CD4-positive, alpha-beta T cell treated with Interleukin-10 for 1 hour (primary cell): Measurements from ENCODE around the gene BCL2.
"Not testable (repeated sequence)": the region's sequence is repeated elsewhere in the genome, so short reads cannot be mapped to it uniquely, and the experiment has no call there.

ENCODE experiments used
- DNase-seq: peaks from one replicate; pipeline ENCODE4 v3.0.0-alpha.2; 2020

BCL2 gene

DNA sequence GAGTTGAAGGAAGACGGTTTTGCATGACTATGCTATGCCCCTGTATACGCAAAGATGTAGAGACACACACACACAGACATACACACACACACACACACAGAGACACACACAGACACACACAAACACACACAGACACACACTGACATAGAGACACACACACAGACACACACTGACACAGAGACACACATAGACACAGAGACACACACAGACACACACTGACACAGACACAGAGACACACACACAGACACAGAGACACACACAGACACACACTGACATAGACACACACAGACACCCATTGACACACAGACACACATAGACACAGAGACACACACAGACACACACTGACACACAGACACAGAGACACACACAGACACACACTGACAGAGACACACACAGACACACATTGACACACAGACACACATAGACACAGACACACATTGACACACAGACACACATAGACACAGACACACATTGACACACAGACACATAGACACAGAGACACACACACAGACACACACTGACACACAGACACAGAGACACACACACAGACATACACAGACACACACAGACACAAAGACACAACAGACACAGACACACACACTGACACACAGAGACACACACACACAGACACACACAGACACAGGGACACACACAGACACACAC, 121.3 kb downstream of the BCL2 start:
- no peak for DNase-seq

DNA sequence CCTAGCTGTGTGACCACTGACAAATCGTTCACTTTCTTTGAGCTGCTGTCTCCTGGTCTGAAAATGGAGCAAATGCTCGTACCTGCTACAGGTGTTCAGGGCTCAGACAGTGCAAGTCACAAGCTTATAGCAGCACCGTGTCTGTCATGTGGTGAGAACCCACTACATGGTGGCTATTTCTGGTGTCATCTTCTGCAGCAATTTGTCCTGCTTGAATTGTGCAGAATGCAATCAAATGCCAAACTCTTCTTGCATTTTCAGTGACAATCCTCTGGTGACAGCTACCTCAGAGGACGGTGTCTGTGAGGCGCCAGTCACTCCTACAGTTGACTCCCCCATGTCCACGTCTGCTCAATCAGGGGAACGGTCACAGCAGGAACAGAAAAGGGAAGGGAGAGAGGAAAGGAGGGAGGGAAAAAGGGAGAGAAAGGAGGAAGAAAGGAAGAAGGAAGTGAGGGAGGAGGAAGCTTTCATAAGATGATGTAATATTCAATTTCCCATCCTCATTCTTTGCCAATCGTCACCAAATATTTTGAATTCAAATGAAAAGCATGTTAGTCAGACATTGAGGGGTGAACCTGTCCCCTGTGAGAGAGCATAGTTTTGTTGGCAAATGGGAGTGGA, 122.2 kb downstream of the BCL2 start:
- no peak for DNase-seq

DNA sequence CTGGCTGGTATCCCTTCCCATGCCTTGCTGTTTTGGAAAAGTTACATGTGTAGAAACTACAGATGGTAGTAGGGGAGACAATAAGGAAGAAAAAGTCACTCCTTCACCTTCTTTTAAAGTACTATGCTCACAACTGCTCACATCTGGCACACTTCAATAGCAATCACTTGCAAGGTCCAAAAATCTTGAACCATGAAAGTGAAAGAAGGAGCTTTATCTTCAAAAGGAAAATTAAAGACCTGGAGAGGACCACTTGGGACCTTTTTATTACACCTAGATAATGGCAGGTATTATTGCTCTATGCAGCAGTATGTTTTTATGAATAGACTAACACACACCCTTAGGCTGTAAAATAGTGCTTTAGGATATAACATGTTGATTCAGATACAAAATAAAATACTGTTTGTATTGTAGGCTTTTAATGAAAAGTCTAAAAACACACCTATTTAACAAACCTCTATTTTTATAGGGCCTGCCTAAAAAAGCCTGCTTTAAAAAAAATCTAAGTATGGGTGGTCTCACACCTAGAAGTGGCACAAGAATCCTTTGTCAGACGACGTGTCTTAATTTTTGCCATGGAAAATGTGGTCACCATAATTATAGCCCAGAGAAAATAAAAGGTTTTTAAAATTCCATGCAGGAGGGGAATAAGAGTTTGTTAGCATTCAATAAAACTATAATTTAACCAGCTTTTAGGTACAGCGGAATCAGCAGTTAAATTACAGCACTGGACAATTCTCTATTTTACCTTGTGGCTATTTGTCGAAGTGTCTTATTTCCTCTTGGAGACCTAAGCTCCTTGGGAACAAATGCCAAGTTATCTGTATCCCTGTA, 124.0 kb downstream of the BCL2 start:
- no peak for DNase-seq

DNA sequence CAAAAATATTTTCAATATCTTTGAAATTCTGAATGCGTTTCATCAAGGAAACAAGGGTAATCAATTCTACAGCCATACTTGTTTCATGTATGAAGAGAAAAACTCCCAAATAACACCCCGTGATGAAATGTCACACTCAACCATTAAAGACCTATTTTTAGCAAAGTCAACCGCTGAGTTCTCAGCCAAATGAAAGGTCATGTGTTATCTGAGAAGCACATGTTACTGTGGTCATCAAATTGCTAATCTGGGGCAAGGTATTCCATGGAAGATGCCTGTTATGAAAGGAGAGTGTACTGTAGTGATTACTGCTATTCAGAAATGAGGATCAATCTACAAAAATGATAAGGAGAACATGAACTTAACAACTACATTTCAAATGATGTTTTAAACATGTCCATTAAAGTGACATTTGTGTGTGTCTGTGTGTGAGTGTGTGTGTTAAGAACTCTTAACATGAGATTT, 126.7 kb downstream of the BCL2 start:
- no peak for DNase-seq

DNA sequence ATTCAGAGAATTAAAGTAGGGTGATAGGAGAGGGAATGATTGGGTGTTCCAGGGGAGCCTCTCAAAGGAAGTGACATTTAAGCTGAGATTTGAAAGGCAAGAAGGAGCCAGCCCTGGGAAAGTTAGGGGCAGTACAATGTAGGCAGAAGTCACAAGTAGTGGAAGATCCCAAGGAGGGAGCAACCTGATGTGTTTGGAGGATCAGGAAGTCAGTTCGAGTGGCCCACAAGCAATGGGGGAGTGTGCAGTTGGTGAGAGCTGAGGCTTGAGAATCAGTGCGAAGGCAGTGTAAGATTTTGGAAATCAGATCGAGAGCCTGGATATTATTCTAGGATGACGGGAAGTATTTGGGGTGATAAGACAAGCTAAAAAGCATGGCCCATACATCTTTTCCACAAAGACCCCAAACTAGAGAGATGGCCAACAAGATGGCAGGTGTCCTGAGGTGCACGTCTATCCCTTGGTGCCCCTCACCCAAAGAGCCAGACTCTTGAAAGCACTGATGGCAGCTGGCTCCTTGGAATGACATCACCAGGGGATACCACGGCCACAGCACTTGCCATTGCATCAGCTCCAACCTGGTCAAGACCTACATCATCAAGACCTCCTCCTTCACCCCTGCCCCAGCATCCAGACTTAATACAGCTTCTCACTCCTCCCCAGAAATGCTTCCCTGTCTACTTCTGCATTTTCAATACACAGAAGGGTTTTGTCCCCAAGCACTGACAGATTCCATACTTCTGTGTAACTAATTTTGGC, 127.3 kb downstream of the BCL2 start:
- DNase-seq = no peak

DNA sequence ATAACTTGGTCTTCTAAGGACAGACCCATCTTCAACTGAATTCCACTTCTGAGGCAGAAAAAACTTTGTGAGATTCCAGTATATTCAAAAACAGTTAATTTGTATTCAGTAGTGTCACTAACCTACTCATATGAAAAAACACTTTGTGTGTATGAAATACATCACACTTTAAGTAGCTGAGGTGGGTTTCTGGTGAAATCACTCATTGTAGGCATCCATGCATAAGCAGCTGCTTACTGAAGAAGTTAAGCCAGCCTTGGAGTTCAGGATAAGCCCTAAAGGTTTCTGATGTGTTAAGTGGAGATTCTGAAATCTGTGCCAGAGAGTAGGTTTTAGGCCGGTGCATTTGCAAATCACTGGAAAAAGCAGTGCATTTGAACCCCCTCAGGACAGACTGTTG, 128.2 kb downstream of the BCL2 start:
- no peak for DNase-seq

DNA sequence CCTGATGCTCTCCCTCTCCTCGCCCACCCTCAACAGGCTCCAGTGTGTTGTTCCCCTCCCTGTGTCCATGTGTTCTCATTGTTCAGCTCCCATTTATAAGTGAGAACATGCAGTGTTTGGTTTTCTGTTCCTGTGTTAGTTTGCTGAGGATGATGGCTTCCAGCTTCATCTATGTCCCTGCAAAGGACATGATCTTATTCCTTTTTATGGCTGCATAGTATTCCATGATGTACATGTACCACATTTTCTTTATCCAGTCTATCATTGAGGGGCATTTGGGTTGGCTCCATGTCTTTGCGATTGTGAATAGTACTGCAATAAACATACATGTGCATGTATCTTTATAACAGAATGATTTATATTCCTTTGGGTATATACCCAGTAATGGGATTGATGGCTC, 128.7 kb downstream of the BCL2 start:
- DNase-seq = not testable (repeated sequence)

DNA sequence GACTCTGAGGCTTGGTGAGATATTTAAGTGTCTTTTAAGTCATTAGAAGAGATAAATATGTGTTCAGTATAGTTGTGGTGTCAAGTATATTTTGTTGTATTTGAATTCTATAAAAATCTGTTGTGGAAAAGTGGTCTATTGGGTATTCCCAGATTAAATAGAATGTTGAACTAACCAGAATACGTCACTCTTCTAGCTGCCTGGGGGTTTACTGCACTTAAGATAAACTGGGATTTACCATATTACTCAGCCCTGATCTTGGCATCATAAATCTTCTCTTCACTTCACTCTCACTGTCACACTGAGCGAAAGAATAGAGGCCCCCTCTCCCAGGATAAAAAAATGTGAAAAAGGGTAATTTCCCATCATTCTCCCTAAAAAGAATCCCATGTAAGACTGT, 129.8 kb downstream of the BCL2 start:
- DNase-seq = no peak

DNA sequence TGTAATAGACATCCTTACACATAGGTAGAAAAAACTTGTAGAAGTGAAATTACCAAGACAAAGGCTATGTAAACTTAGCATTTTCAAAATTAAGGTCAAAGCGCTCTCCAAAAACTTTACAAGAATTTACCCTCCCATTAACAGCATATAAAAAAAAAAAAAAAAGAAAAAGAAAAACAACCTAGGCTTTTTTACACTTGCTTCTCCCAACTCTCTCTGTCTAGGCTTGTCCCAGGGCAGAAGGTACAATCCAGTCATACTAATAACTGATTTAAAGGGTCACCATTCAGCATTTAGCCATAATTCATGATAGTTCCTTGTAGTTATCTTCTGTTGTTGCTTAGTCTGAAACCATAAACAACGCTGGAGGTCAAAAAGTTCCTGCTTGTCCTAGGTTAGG, 130.5 kb downstream of the BCL2 start:
- no peak for DNase-seq

DNA sequence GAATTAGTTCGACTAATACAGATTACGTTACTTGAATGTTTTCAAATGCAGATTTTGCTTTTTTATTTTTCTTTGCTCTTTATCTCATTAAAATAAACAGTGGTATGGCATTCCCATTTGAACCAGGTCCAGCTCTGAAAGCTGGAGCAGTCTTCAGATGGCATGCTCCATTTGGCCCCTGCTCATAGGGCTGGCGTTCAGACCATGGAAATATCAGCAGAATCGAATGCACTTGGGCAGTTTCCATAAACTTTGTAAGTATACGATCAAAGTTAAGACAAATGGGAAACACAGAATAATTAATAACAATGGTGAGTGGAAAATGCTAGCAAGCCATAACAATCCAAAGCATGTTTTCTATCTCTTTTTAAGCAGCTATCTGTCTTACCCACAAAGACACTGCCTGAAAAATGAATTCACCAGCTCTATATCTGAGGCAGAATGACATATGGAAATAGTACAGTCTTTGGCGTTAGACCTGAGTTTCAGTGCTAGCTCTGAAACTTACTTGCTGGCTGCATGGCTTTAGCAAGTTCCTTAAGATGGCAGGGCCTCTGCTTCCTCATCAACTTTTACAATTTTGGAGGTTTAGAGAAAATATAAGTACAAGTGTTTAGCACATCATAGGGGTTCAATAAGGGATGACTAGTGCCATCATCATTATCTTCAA, 131.6 kb downstream of the BCL2 start:
- no peak for DNase-seq

DNA sequence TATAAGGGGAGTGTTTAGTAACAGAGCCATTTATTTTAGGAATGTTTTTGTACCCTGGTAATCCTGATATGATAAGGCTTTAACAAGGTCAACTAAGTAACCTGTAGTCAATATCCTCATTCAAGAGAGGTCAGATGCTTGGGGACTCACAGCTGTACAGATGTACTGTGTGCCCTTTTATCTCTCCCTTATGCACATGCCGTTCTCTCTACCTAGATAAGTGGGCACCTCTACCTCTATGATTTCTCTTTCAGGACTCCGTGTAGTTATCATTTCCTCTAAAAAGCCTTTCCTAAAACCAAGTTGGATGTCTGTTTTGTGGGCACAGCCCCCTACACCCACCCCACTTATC, 132.4 kb downstream of the BCL2 start:
- no peak for DNase-seq

DNA sequence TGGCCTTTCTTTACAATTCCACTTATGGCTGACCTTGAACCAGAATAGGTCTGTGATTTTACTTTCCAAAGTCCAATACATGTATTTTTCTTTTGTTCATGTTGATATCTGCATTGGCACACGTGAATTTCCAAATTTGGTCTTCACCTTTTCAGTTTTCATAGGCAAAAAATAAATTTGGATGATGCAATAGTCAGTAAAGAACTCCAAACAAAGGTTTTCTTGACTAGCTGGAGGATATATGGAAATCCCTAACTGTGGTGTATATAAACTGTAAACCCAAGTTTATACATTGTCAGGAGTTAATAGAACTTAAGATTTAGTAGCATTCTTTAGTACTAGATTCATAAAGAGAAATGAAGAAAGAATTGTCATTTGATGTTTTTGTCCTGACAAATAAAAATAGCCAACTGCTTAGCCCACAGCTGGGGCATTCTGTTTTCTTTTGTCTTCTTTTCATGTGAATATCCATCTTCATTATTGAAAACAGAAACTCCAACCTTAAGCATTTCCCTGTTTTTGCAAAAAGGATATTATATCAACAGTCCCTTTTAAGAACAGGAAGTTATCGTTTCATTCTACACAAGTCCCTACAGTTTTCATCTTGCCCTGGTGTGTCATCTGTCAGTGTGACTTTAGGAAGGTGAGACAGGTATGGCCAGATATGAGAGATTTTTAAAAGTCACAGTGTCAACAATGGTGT, 132.9 kb downstream of the BCL2 start:
- DNase-seq = no peak

DNA sequence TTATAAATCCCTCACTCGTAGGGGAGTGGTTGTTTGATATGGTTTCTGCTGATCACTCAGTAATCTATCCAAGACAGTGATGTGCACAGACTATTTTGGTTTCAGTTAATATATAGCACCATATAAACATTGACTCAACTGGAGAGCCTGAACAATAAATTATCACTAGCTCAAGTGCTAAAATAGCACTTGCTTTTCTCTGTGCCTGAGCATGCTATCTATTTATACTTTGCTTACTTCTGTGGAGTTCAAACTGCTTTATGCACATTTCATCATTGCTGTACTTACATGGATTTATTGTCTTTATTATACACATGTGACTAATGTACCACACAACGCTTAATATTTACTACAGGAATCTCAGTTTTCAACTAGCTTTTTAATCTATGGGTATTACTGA, 133.6 kb downstream of the BCL2 start:
- DNase-seq = no peak

DNA sequence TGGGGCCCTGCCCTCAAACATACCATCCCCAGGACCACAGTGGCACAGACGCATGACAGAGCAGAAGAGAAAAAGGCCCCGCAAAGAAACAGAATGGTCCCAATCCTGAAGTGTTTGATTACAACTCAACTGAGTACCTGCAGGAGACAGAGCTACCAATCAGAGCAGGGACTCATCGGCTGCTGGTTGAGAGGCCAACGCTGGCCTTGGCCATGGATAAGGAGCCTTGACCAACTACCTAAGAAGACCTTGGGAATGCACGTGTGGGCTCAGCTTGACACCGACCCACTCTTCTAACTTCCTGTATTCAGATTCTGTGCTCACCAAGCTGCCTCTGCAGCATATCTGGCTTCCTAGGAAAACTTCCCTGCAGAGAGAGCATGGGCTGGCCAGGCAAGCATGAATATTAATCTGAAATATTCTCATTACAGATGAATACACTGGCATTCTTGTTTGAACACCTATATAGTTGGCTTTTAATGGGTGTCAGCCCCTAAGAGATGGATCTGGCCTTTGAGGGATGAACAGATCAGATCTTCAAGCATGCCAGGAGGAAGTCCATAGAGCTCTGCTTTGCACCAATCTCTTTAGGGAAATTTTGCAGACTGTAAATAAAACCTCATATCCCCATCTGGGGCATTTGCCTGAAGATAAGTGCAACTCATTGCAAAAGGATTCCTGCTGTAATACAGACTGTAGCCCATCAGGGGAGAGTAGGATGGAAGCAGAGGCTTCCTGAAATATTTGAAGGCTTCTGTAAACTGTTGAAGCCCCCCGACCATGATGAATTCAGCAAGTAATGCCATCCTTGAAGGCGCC, 135.4 kb downstream of the BCL2 start:
- DNase-seq = no peak

DNA sequence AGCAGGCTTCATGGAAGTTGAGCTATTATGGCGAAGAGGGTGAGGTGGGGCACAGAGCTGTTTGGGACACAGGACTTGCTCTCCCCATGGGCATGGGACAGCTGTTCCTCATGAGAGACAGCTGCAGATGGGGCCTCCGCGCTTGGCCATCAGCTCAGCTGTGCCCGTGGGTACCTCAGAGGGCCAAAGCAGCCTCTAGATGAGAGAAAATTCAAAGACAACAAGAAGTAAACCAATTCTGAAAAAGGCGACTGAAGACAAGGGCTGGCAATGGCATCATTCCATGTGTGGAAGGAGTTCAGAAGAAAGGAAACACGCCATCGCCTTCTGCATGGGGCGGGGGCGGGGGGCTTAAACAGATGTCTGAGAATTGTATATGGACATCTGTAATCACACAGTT, 136.2 kb downstream of the BCL2 start:
- no peak for DNase-seq

DNA sequence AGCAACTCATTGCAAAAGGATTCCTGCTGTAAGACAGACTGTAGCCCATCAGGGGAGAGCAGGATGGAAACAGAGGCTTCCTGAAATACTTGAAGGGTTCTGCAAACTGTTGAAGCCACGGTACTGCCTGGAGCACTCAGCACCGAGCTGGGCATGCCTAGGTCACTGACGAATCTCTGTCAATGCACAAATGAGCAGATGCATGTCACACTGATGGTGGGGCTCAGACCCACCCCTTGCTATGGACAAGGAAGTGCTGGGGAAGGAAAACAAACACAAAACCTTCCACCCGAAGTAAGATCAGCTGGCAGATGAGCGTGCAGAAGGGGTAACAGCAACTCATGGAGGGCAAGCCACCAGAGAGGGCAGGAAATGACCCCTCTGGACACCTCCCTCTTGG, 136.7 kb downstream of the BCL2 start:
- DNase-seq = no peak

DNA sequence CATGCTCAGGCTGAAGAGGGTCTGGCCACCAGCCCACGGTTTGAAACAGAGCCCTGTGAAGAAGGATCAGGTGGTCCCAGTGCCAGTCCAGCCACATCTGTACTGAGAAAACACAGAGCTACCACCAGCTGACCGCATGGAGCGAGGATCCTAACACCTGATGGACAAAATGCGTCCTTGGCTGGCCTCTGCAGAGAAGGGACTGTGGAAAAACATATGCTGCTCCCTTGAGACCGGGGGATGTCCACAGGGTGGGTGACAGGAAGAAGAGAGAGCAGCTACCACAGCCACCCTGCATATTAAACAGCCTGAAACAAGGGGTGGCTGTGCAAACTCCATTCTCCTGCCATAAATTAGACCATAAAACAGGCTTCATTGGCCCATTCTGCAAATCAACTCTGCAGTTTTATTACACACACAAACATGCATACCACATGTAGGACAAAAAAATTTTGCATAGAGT, 137.2 kb downstream of the BCL2 start:
- no peak for DNase-seq

DNA sequence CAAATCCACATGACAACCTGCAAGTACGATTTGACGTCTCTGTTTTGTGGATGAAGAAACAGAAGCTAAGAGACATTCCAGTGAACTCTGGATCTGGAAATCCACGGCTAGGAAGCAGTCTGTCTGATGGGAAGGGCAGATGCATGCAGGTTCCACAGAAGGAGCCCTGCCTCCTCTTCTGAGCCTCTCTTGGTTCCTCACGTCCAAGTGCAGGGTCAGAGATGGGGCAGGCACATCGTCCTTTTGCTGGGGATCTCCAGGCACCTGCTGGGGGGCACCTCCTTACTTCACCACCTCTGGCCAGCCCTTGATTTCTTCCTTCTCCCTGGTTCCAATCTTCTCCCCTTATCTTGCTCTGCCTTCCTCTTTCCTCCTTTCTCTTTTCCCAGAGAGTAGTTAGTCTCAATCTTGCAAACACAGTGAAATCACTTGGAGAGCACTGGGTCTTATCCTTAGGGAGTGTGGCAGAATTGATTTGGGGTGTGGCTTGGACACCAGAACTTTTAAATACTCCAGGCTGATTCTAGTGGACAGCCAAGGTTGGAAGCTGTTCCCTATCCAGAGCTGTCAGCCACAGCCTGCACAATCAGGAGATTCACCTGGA, 137.8 kb downstream of the BCL2 start:
- DNase-seq = no peak

DNA sequence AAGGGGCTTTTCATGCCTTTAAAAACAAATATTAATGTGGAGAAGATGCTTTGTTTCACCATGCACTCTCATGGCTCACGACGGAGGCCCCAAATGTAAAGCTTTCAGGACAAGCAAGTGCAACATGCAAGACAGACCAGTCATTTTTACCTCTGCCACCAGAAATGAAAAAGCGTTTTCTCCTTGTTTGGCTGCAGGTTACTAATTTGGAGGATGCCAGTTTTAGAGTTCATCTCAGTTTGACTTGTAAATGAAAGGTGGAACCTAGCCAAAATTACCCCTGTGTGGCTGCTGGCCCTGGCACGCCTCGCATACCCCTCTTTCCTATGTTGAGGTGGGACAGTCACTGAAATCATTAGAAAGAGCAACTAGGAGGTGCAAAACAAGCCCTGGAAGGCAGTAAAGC, 138.6 kb downstream of the BCL2 start:
- no peak for DNase-seq

DNA sequence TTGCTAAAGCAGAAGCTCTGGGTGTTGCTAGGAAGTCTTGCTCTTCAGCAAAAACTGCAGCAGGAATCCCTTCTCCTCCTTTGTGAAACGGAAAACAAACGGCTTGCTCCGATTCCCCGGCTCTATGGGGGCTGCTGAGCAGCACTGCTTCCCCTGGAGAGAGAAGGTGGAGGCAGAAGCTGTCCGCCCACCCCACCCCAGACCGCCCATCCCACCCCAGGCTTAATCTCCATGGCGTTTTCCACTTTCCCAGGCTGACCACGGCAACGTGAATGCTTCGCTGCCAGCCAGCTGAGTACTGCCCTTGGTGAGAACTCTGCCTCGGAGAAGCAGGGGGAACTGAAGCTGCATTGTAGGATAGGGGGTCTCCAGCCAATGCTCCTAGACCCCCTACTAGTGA, 139.2 kb downstream of the BCL2 start:
- no peak for DNase-seq

DNA sequence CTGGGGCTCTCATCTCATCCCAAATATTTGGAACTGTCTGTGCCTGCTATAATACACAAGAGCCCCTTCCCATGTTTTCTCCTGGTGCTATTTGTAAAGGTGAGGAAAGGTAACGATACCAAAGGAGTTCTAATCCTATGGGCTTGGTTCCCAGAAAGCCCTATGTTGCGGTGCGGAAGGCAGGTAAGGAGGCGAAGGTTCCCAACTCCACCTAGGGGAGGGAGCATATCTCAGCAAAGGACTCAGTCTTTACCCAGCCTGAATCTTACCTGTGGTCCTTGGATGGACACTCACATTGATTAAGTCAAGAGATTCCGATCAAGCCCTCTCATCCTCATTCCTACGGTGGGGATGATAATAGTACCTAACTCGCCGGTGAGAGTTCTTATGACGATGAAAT, 140.1 kb downstream of the BCL2 start:
- DNase-seq = no peak
